ENCODE results near the gene ITGB1.

- TF ChIP-seq, protein P1, sequence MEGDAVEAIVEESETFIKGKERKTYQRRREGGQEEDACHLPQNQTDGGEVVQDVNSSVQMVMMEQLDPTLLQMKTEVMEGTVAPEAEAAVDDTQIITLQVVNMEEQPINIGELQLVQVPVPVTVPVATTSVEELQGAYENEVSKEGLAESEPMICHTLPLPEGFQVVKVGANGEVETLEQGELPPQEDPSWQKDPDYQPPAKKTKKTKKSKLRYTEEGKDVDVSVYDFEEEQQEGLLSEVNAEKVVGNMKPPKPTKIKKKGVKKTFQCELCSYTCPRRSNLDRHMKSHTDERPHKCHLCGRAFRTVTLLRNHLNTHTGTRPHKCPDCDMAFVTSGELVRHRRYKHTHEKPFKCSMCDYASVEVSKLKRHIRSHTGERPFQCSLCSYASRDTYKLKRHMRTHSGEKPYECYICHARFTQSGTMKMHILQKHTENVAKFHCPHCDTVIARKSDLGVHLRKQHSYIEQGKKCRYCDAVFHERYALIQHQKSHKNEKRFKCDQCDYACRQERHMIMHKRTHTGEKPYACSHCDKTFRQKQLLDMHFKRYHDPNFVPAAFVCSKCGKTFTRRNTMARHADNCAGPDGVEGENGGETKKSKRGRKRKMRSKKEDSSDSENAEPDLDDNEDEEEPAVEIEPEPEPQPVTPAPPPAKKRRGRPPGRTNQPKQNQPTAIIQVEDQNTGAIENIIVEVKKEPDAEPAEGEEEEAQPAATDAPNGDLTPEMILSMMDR (IDR thresholded peaks at IDR 0.05) = no peak
- no peak for TF ChIP-seq POLR2A (IDR thresholded peaks at IDR 0.05)
These were observed 63.9 kb downstream of the ITGB1 start for GRCh38 chr10:32893916-32894664.

Data from body of pancreas (tissue), 4 donors.